HG03108 (cell line): ENCODE measurements around the gene IGHMBP2.

ENCODE experiments used
- ATAC-seq: cut with Tn5 transposase; IDR thresholded peaks from one replicate; pipeline ENCODE4 v1.9.1; 2021; ENCODE audit warnings: moderate library complexity; ENCODE audit not compliant: unreplicated experiment

IGHMBP2 gene

DNA sequence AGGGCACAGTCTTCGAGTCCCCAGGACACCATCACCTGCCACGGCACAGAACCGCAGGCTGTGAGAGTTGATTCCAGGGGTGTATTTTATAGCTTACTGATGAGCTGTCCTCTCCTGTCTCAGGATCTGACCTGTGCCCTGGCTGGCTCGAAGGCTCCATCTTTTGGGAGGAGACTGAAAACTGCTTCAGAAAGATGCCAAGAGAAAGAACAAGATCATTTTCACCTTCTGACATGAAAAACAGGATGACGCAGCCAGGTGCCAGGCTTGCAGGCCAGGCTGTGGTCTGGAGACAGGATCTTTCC is 74.9 kb downstream of the IGHMBP2 start:
- ATAC-seq, result no peak

DNA sequence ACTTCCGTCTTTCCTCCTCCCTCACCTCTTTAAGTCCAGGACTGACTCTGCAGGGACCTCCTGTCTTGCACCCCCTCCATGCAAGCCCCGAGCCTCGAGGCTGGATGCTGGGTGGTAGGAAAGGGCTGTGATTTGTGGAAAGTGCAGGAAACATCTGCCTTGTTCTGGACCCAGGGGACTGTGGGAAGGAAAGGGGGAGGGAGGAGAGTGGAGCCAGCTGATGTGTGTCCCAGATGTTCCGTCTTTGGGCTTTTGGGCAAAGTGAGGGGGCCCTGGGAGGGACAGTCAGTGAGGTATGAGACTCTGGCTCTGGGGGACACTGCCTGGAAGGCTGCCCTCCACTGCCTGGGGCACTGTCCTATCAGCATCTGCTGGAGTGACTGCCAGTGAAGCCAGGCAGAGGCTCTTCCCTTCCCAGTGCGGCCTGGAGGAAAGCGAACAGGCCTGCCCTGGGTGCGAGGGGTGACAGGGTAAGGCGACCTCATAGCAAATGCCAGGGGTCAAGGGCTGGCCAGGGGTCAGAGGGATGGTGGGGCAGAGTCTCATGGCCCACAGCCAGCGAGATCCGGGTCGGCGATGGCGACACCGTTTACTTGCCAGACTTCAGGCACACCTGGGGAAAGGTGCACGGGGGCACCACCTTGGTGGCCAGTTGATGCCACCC is 75.4 kb downstream of the IGHMBP2 start:
- ATAC-seq, result no peak

DNA sequence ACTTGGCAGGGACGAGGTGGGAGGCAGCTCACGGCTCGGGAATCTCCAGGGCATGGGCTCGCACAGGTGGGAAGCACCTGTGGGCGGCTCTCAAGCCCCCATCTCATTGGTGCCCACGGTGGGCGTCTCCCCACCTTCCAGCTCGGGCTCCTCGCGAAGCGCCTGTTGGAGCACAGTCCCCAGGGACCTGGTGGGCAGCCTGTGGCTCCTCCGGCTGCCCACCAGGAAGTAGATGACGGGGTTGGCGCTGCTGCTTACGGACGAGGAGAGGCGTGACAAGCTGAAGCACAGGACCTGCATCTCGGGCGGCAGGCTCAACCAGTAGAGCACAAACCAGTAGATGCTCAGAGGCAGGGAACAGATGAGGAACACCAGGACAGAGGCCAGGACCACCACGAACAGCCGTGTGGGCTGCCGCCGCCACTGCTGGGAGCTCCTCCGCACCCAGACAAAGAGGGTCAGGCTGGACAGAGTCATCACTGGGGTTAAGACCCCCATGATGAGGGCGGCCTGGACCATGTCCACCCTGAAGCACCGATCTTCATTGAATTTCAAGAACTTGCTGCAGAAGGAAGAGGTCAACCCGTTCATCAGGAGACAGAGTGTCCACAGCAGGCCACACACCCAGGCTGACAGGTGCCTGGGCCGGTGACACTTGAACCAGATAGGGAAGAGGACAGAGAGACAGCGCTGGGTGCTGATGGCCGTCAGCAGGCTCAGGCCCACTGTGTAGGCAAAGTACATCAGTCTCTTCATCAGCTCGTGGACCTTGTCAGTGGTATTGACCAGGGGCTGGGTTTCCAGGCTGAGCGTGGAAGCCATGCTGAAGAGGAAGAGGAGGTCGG is 76.5 kb downstream of the IGHMBP2 start:
- ATAC-seq, result no peak

DNA sequence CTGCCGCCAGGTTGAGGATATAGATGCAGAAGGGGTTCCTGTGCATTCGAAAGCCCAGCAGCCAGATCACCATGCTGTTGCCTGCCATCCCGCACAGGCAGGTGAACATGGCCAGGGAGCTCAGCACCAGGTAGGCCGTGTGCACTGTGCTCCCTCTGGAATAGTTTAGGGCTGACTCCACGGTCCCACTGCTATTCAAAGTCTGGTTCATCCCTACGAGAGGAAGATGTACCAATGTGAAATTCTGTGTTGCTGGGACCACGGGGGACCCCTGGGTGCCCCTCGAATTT is 77.0 kb downstream of the IGHMBP2 start, which contains the start of gene MRGPRD:
Gene MRGPRD, minus strand, starts transcription at position 211 of the 290 bp plus-strand sequence. Its CDS starts 0 bp downstream, at position 211.
- ATAC-seq, result no peak

DNA sequence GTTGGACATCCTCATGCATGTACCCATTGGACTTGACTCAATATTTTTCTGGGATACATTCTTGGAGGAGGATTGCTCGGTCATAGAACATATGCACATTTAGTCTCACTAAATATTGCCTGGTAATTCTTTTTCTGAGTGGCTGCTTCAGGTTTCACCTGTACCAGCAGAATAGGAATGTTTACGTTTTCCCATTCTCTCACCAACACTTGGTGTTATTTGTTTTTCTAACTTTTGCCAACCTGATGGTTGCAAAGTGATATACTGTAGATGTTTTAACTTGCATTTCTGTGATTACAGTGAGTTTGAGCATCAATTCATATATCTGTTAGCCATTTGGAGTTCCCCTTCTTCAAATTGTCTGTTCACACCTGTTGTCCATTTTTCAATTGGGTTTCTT is 78.4 kb downstream of the IGHMBP2 start:
- ATAC-seq, result no peak

DNA sequence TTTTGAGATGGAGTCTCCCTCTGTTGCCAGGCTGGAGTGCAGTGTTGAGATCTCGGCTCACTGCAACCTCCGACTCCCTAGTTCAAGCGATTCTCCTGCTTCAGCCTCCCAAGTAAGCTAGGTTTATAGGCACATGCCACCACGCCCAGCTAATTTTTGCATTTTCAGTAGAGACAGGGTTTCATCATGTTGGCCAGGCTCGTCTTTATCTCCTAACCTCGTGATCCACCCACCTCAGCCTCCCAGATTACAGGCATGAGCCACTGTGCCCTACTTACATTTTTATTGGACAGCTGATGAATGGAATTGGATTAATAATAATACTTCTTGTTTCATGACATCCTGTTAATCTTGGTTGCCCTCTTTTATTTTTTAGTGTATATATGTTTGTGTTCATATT is 80.1 kb downstream of the IGHMBP2 start:
- ATAC-seq, result no peak

DNA sequence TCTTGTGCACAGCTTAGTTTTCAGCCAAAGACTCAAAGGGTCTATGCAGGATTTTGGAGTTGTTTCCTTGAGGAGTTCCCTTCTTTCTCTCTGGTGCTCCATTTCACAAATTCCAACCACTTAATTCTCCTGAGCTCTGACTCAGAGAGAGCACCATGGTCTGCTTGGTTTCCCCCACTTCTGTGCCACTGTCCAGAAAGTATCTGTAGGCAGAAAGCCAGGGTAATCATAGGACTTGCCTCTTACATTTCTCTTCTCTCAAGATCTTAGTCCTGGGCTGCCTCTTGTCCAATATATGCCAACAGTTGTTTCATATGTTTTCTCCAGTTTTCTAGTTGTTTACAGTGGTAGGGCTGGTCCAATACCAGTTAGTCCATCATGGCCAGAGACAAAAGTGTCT is 83.5 kb downstream of the IGHMBP2 start:
- no peak for ATAC-seq

DNA sequence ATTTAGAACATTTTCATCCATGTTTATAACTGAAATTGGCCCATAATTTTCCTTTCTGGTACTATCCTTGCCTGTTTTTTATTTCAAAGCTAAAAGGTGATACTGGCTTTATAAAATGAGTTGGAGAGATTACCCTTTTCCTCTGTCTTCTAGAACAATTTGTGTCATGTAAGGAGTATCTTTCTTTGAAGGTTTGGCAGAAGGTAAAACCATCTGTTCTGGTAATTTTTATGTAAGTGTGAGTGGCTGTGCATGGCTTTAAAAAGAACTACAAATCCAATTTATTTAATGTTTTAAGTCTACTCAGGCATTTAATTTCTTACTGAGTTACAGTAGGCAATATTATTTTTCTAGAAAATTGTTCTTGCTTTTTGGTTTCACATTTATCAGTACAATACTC is 84.8 kb downstream of the IGHMBP2 start:
- no peak for ATAC-seq
